Body of pancreas (tissue), 4 donors: ENCODE measurements around the gene AP1S2.

Experiments used
- CTCF ChIP-seq, 7 experiments: fragments of 450-650 bp in 4 of 7; fragments of 200-600 bp in 3 of 7; sonication (generic) in 3 of 7; IDR thresholded peaks; one replicate each; pipeline ENCODE4 v1.5.1; 2016 to 2019; ENCODE audit warnings: antibody characterized with exemption in 7 of 7
- POLR2A ChIP-seq, 3 donors: fragments of 450-650 bp; IDR thresholded peaks; one replicate each; pipeline ENCODE4 v1.6.1; 2016; ENCODE audit warnings: antibody characterized with exemption in 3 of 3, mild to moderate bottlenecking in 2 of 3

GRCh38 chrX:15820106-15821073 lies 34.2 kb downstream of the AP1S2 start:
- no peak for TF ChIP-seq CTCF (IDR thresholded peaks at IDR 0.05)
- no peak for TF ChIP-seq POLR2A (IDR thresholded peaks at IDR 0.05)
